Pancreas (tissue), 10 donors: ENCODE data around the gene WBP11. TPM values are rescaled to one million over a fixed set of nuclear protein-coding genes. Genes with fewer than 3 reads are reported as not detected.

Experiments
- ATAC-seq, 4 donors: fragments of 200-7000 bp; cut with Tn5 transposase; one replicate each; pipeline versions ENCODE4 v1.8.0 to v1.9.1; 2020; ENCODE audit warnings: mild to moderate bottlenecking in 4 of 4, moderate library complexity in 4 of 4
- DNase-seq, 6 donors: peaks; one replicate each; pipeline ENCODE4 v3.0.0-alpha.2; 2020
- FAIRE-seq: peaks from 2 replicates; lab custom pipeline; 2012; peaks lifted over from hg19 to GRCh38; lab: Jason Lieb, UNC
- H3K27ac ChIP-seq, 4 donors: fragments of 200-600 bp; sonication (generic); 1 replicate in 3 of 4; 2 replicates in 1 of 4; pipeline versions ENCODE4 v1.5.0 to v1.8.0; 2020
- H3K27me3 ChIP-seq, 4 donors: fragments of 200-600 bp; one replicate each; pipeline ENCODE4 v1.8.0; 2021
- H3K36me3 ChIP-seq, 3 donors: fragments of 200-600 bp; sonication (generic) in 1 of 3; one replicate each; pipeline versions ENCODE4 v1.5.0 to v1.8.0; 2020 to 2021
- H3K4me1 ChIP-seq, 3 donors: fragments of 200-600 bp; one replicate each; pipeline ENCODE4 v1.8.0; 2021
- H3K4me3 ChIP-seq, 4 donors: fragments of 200-600 bp; sonication (generic) in 2 of 4; one replicate each; pipeline versions ENCODE4 v1.5.0 to v1.8.0; 2020 to 2021
- H3K9me3 ChIP-seq, 4 donors: fragments of 200-600 bp; one replicate each; pipeline ENCODE4 v1.8.0; 2021
- CTCF ChIP-seq, 4 donors: fragments of 200-600 bp; sonication (generic) in 3 of 4; IDR thresholded peaks; one replicate each; pipeline versions ENCODE4 v1.5.0 to v1.8.0; 2021; ENCODE audit warnings: antibody characterized with exemption in 4 of 4
- WGBS, 2 donors: extraction: QIAGEN DNeasy Blood & Tissue Kit; methylation state at CpG; one replicate each; pipeline ENCODE4 v1.1.7; 2013; 5-methylcytosine and 5-hydroxymethylcytosine counted together
- intact Hi-C, 3 donors: fragments of 100-400 bp; cut with DNase I; formaldehyde crosslinking; loops; one replicate each; pipeline versions ENCODE4 v1.11.1 to v1.14.2; 2022
- polyA plus RNA-seq, 2 donors: library from polyadenylated mRNA; stranded (reverse); fragments of 200-250 nt; gene quantifications; one replicate each; pipeline ENCODE4 v1.2.3, GENCODE V29; 2013
- total RNA-seq, 6 donors: library from RNA; stranded (reverse); fragmentation: NEBNext Ultra II Directional in 4 of 6; extraction: Animal tissue kit (Norgen Biotek cat#: 25700) in 4 of 6; gene quantifications; one replicate each; pipeline versions ENCODE4 v1.2.1 to v1.2.4, GENCODE V29; 2021 to 2023
- donor health status: healthy with polysubstance abuse.
- donor health status: DM: no; HTN: no; CAD: no; lungs with moderate emphysema.
- donor health status: DM: no; HTN: no; CAD: no.
- donor health status: control.
- donor health status: control.
- donor health status: Bipolar disorder and iron deficiency.
- donor health status: DM: yes; HTN: yes; CAD: no.
- donor health status: DM: no; HTN: no; CAD: no.
- donor health status: DM: no; HTN: no; CAD: no.
- donor health status: DM: yes; HTN: yes; CAD: no.

Gene WBP11
- total and polyA plus RNA-seq, 8 donors = 7.9 to 28.5 (median 19.1) TPM

GRCh38 chr12:14836336-14837210, 33.3 kb upstream of the WBP11 start:
- FAIRE-seq = no peak
- H3K27ac ChIP-seq = peak overlapping the region in 2 of 4 donors; percentile 33 to 50

GRCh38 chr12:14834509-14834908, 31.2 kb upstream of the WBP11 start:
- intact Hi-C loops = no loop called here
- no peak overlapping the region for H3K4me3 ChIP-seq
- H3K36me3 ChIP-seq = no peaks in the 10 kb centered on the region
- no peaks in the 10 kb centered on the region for H3K9me3 ChIP-seq
- ATAC-seq = no peak
- DNase-seq = no peak
- no peaks in the 10 kb centered on the region for H3K27me3 ChIP-seq
- no peak overlapping the region for H3K27ac ChIP-seq
- TF ChIP-seq CTCF (IDR thresholded peaks at IDR 0.05) = no peak
- peaks cover 0 to 9% (median 0%) of the 10 kb centered on the region in 3 donors for H3K4me1 ChIP-seq
- peak; percentile 13 for FAIRE-seq

More at GRCh38 chr12:14836336-14837210, 33.3 kb upstream of the WBP11 start:
- Histone ChIP-seq H3K4me3 (no peak overlapping the region), H3K27me3 (no peaks in the 10 kb centered on the region), H3K9me3 (no peaks in the 10 kb centered on the region), H3K36me3 (no peaks in the 10 kb centered on the region), H3K4me1 (peaks cover 5 to 24% (median 6%) of the 10 kb centered on the region in 3 donors)
- intact Hi-C loops = no loop called here
- peak in 3 of 4 donors; percentile 55 to 82 (median 64) for ATAC-seq
- TF ChIP-seq CTCF (IDR thresholded peaks at IDR 0.05) = no peak
- DNase-seq = no peak
- WGBS, 2 donors = 76 to 82% methylated on average over 7 of the region's 7 CpGs

GRCh38 chr12:14833952-14834351, 30.7 kb upstream of the WBP11 start:
- peak in 2 of 4 donors; percentile 26 to 45 for ATAC-seq
- Histone ChIP-seq H3K36me3 (no peaks in the 10 kb centered on the region), H3K9me3 (no peaks in the 10 kb centered on the region), H3K27me3 (no peaks in the 10 kb centered on the region), H3K4me3 (no peak overlapping the region), H3K27ac (no peak overlapping the region), H3K4me1 (peaks cover 0 to 9% (median 0%) of the 10 kb centered on the region in 3 donors)
- intact Hi-C loops = no loop called here
- no peak for DNase-seq
- TF ChIP-seq CTCF (IDR thresholded peaks at IDR 0.05) = no peak
- 4 to 12% methylated on average over 1 of the region's 1 CpG for WGBS, 2 donors
- FAIRE-seq = no peak

GRCh38 chr12:14833336-14833735, 30.1 kb upstream of the WBP11 start:
- intact Hi-C loops = no loop called here
- FAIRE-seq = no peak
- WGBS, 2 donors = 75 to 77% methylated on average over 3 of the region's 3 CpGs
- no peak for ATAC-seq
- H3K36me3 ChIP-seq = no peaks in the 10 kb centered on the region
- no peaks in the 10 kb centered on the region for H3K9me3 ChIP-seq
- H3K27me3 ChIP-seq = no peaks in the 10 kb centered on the region
- H3K27ac ChIP-seq = no peak overlapping the region
- no peak for DNase-seq
- no peak for TF ChIP-seq CTCF (IDR thresholded peaks at IDR 0.05)
- H3K4me1 ChIP-seq = peaks cover 0 to 9% (median 0%) of the 10 kb centered on the region in 3 donors
- no peak overlapping the region for H3K4me3 ChIP-seq

GRCh38 chr12:14828892-14829291, 25.6 kb upstream of the WBP11 start:
- no peaks in the 10 kb centered on the region for H3K36me3 ChIP-seq
- no peak for ATAC-seq
- no peak for FAIRE-seq
- H3K27ac ChIP-seq = no peak overlapping the region
- H3K4me1 ChIP-seq = no peaks in the 10 kb centered on the region
- no peak for TF ChIP-seq CTCF (IDR thresholded peaks at IDR 0.05)
- no peak for DNase-seq
- H3K27me3 ChIP-seq = no peaks in the 10 kb centered on the region
- no peak overlapping the region for H3K4me3 ChIP-seq
- H3K9me3 ChIP-seq = no peaks in the 10 kb centered on the region
- intact Hi-C loops = no loop called here
